ENCODE results near the gene ZNF823. TPM values are rescaled to one million over a fixed set of nuclear protein-coding genes. Genes with fewer than 3 reads are reported as not detected.

Gene ZNF823
- total and polyA plus RNA-seq, 2 of the 13 experiments (the other 11 are each of a cell fraction or from before 2014, with no cell fraction given) = 5.7 to 11.7 TPM

DNA sequence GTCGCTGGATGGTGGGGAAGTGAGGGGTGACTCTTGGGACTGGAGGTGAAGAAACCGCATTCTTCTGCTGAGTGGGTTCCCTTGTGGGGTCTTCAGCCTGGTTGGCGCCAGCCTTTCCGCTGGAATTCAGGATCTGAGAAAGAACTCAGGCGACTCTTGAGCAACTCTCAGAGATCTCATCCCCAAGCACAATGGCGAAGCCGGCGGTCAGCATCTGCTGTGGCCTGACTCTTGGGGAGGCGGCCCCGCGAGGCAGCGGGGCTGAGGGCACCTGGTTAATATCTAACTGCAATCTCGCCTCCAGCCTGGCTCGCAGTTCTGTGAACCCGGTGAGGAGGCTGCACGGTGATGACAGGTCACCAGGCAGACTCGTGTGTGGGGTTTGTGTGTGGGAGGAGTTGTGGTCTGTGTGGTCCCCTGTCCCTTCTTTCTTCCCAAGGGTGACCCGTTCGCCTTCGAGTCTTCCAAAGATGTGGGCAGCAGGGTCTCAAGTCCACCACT is 28.9 kb upstream of the ZNF823 start (continued):
- TF ChIP-seq SAP130 (CRISPR knock-in tag; IDR thresholded peaks at IDR 0.05; ENCODE audit: low read depth) (peak; percentile 94), ZNF605 (CRISPR knock-in tag; IDR thresholded peaks at IDR 0.05) (no peak), TOPORS (CRISPR knock-in tag; IDR thresholded peaks at IDR 0.05) (no peak), CCAR2 (optimal IDR thresholded peaks at IDR 0.05; ENCODE audit: low read depth, low read length) (no peak), NFATC3 (CRISPR knock-in tag; IDR thresholded peaks at IDR 0.05) (no peak), ZNF17 (CRISPR knock-in tag; IDR thresholded peaks at IDR 0.05) (no peak), STAT5B (CRISPR knock-in tag; IDR thresholded peaks at IDR 0.05) (no peak), ETV6 (CRISPR knock-in tag; conservative IDR thresholded peaks at IDR 0.05) (no peak), ZNF749 (CRISPR knock-in tag; IDR thresholded peaks at IDR 0.05; ENCODE audit: borderline replicate concordance) (no peak), JUN (CRISPR knock-in tag; IDR thresholded peaks at IDR 0.05) (no peak), MXI1 (IDR thresholded peaks at IDR 0.05; ENCODE audit: borderline replicate concordance, low read depth, low read length) (peak; percentile 71; the same call in 1 of the 3 replicates), AGO1 (IDR thresholded peaks at IDR 0.05; ENCODE audit: low read depth, low read length, poor library complexity, severe bottlenecking) (no peak), ZNF558 (CRISPR knock-in tag; IDR thresholded peaks at IDR 0.05; ENCODE audit: borderline replicate concordance) (no peak), FOXO1 (CRISPR knock-in tag; IDR thresholded peaks at IDR 0.05) (no peak)
- TF ChIP-seq, protein P1, sequence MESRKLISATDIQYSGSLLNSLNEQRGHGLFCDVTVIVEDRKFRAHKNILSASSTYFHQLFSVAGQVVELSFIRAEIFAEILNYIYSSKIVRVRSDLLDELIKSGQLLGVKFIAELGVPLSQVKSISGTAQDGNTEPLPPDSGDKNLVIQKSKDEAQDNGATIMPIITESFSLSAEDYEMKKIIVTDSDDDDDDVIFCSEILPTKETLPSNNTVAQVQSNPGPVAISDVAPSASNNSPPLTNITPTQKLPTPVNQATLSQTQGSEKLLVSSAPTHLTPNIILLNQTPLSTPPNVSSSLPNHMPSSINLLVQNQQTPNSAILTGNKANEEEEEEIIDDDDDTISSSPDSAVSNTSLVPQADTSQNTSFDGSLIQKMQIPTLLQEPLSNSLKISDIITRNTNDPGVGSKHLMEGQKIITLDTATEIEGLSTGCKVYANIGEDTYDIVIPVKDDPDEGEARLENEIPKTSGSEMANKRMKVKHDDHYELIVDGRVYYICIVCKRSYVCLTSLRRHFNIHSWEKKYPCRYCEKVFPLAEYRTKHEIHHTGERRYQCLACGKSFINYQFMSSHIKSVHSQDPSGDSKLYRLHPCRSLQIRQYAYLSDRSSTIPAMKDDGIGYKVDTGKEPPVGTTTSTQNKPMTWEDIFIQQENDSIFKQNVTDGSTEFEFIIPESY (CRISPR knock-in tag; IDR thresholded peaks at IDR 0.05) = no peak
- TF ChIP-seq, protein P2, sequence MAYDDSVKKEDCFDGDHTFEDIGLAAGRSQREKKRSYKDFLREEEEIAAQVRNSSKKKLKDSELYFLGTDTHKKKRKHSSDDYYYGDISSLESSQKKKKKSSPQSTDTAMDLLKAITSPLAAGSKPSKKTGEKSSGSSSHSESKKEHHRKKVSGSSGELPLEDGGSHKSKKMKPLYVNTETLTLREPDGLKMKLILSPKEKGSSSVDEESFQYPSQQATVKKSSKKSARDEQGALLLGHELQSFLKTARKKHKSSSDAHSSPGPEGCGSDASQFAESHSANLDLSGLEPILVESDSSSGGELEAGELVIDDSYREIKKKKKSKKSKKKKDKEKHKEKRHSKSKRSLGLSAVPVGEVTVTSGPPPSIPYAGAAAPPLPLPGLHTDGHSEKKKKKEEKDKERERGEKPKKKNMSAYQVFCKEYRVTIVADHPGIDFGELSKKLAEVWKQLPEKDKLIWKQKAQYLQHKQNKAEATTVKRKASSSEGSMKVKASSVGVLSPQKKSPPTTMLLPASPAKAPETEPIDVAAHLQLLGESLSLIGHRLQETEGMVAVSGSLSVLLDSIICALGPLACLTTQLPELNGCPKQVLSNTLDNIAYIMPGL (CRISPR knock-in tag; IDR thresholded peaks at IDR 0.05; ENCODE audit: borderline replicate concordance in 1 of 2, low read depth in 1 of 2) = peak in 1 of 2 experiments; percentile 13; a peak in 1 of 4 replicates
- TF ChIP-seq, protein P3, sequence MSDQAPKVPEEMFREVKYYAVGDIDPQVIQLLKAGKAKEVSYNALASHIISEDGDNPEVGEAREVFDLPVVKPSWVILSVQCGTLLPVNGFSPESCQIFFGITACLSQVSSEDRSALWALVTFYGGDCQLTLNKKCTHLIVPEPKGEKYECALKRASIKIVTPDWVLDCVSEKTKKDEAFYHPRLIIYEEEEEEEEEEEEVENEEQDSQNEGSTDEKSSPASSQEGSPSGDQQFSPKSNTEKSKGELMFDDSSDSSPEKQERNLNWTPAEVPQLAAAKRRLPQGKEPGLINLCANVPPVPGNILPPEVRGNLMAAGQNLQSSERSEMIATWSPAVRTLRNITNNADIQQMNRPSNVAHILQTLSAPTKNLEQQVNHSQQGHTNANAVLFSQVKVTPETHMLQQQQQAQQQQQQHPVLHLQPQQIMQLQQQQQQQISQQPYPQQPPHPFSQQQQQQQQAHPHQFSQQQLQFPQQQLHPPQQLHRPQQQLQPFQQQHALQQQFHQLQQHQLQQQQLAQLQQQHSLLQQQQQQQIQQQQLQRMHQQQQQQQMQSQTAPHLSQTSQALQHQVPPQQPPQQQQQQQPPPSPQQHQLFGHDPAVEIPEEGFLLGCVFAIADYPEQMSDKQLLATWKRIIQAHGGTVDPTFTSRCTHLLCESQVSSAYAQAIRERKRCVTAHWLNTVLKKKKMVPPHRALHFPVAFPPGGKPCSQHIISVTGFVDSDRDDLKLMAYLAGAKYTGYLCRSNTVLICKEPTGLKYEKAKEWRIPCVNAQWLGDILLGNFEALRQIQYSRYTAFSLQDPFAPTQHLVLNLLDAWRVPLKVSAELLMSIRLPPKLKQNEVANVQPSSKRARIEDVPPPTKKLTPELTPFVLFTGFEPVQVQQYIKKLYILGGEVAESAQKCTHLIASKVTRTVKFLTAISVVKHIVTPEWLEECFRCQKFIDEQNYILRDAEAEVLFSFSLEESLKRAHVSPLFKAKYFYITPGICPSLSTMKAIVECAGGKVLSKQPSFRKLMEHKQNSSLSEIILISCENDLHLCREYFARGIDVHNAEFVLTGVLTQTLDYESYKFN (CRISPR knock-in tag; conservative IDR thresholded peaks at IDR 0.05) = peak; percentile 42
- TF ChIP-seq, protein P4, sequence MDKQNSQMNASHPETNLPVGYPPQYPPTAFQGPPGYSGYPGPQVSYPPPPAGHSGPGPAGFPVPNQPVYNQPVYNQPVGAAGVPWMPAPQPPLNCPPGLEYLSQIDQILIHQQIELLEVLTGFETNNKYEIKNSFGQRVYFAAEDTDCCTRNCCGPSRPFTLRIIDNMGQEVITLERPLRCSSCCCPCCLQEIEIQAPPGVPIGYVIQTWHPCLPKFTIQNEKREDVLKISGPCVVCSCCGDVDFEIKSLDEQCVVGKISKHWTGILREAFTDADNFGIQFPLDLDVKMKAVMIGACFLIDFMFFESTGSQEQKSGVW (CRISPR knock-in tag; IDR thresholded peaks at IDR 0.05; ENCODE audit: borderline replicate concordance) = no peak
- TF ChIP-seq, protein P5, sequence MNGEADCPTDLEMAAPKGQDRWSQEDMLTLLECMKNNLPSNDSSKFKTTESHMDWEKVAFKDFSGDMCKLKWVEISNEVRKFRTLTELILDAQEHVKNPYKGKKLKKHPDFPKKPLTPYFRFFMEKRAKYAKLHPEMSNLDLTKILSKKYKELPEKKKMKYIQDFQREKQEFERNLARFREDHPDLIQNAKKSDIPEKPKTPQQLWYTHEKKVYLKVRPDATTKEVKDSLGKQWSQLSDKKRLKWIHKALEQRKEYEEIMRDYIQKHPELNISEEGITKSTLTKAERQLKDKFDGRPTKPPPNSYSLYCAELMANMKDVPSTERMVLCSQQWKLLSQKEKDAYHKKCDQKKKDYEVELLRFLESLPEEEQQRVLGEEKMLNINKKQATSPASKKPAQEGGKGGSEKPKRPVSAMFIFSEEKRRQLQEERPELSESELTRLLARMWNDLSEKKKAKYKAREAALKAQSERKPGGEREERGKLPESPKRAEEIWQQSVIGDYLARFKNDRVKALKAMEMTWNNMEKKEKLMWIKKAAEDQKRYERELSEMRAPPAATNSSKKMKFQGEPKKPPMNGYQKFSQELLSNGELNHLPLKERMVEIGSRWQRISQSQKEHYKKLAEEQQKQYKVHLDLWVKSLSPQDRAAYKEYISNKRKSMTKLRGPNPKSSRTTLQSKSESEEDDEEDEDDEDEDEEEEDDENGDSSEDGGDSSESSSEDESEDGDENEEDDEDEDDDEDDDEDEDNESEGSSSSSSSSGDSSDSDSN (CRISPR knock-in tag; IDR thresholded peaks at IDR 0.05) = no peak
